ENCODE measurements around the gene ADCY2.

The ADCY2 gene

GRCh38 chr5:7537573-7537972 is 141.6 kb downstream of the ADCY2 start:
- DNase-seq (ENCODE audit: low read depth): no peak
- no peak overlapping the region for H3K4me3 ChIP-seq (ENCODE audit: low read length)
- TF ChIP-seq CTCF (IDR thresholded peaks at IDR 0.05; ENCODE audit: insufficient read depth, low read depth, low read length, missing control alignments): no peak

GRCh38 chr5:7539571-7539970 is 143.6 kb downstream of the ADCY2 start:
- H3K4me3 ChIP-seq (ENCODE audit: low read length): no peak overlapping the region
- no peak for TF ChIP-seq CTCF (IDR thresholded peaks at IDR 0.05; ENCODE audit: insufficient read depth, low read depth, low read length, missing control alignments)

GRCh38 chr5:7540736-7541485 is 145.0 kb downstream of the ADCY2 start:
- H3K4me3 ChIP-seq (ENCODE audit: low read length): no peak overlapping the region
- TF ChIP-seq CTCF (IDR thresholded peaks at IDR 0.05; ENCODE audit: insufficient read depth, low read depth, low read length, missing control alignments): no peak
- DNase-seq (ENCODE audit: low read depth): no peak

More at GRCh38 chr5:7539571-7539970, 143.6 kb downstream of the ADCY2 start:
- DNase-seq (ENCODE audit: low read depth): no peak

- TF ChIP-seq CTCF (IDR thresholded peaks at IDR 0.05; ENCODE audit: insufficient read depth, low read depth, low read length, missing control alignments): no peak
- no peak for DNase-seq (ENCODE audit: low read depth)
- no peak overlapping the region for H3K4me3 ChIP-seq (ENCODE audit: low read length)
Observed at GRCh38 chr5:7541898-7542297, 146.0 kb downstream of the ADCY2 start.

- no peak for TF ChIP-seq CTCF (IDR thresholded peaks at IDR 0.05; ENCODE audit: insufficient read depth, low read depth, low read length, missing control alignments)
Observed at GRCh38 chr5:7546555-7546954, 150.6 kb downstream of the ADCY2 start.

GRCh38 chr5:7548596-7548995 is 152.7 kb downstream of the ADCY2 start:
- no peak for DNase-seq (ENCODE audit: low read depth)
- no peak for TF ChIP-seq CTCF (IDR thresholded peaks at IDR 0.05; ENCODE audit: insufficient read depth, low read depth, low read length, missing control alignments)

More at GRCh38 chr5:7546555-7546954, 150.6 kb downstream of the ADCY2 start:
- no peak for DNase-seq (ENCODE audit: low read depth)
- H3K4me3 ChIP-seq (ENCODE audit: low read length): no peak overlapping the region

GRCh38 chr5:7565559-7565958 is 169.6 kb downstream of the ADCY2 start:
- no peak for DNase-seq (ENCODE audit: low read depth)
- no peak for TF ChIP-seq CTCF (IDR thresholded peaks at IDR 0.05; ENCODE audit: insufficient read depth, low read depth, low read length, missing control alignments)
- H3K4me3 ChIP-seq (ENCODE audit: low read length): no peak overlapping the region

More at GRCh38 chr5:7548596-7548995, 152.7 kb downstream of the ADCY2 start:
- no peak overlapping the region for H3K4me3 ChIP-seq (ENCODE audit: low read length)

Data from epithelial cell of esophagus (primary cell).